ENCODE results near the gene LPP. TPM values are rescaled to one million over a fixed set of nuclear protein-coding genes. Genes with fewer than 3 reads are reported as not detected.

The LPP gene
- total RNA-seq, 2 donors from 2014 or later: 170 to 246 TPM

DNA sequence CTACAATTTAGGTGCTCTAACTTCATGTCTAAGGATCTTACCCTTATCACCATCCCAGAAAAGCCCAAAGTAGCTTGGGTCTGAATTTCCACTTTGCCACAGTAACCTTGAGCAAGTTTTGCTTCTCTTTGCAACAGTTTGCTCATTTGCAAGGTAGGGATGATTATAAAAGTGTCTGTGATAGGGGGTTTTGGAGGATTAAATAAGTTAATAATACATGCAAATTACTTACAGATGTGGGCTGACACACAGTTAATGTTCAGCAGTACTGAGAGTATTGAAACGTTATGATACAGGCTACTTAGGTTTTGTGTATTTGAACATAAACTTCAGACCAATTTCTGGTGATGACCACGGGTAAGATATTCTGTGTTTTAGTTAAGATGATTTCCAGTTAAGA is 573.1 kb downstream of the LPP start:
- Histone ChIP-seq H3K27me3 (no peaks in the 10 kb centered on the region), H3K4me1 (no peaks in the 10 kb centered on the region)
- DNase-seq: no peak

GRCh38 chr3:188728371-188728896 is 574.5 kb downstream of the LPP start:
- DNase-seq: no peak
- no peaks in the 10 kb centered on the region for H3K27me3 ChIP-seq
- H3K9me3 ChIP-seq: no peaks in the 10 kb centered on the region
- H3K27ac ChIP-seq: no peak overlapping the region
- H3K9ac ChIP-seq (ENCODE audit: low read depth in 2 of 2, low read length in 2 of 2): no peak overlapping the region
- TF ChIP-seq, protein P1, sequence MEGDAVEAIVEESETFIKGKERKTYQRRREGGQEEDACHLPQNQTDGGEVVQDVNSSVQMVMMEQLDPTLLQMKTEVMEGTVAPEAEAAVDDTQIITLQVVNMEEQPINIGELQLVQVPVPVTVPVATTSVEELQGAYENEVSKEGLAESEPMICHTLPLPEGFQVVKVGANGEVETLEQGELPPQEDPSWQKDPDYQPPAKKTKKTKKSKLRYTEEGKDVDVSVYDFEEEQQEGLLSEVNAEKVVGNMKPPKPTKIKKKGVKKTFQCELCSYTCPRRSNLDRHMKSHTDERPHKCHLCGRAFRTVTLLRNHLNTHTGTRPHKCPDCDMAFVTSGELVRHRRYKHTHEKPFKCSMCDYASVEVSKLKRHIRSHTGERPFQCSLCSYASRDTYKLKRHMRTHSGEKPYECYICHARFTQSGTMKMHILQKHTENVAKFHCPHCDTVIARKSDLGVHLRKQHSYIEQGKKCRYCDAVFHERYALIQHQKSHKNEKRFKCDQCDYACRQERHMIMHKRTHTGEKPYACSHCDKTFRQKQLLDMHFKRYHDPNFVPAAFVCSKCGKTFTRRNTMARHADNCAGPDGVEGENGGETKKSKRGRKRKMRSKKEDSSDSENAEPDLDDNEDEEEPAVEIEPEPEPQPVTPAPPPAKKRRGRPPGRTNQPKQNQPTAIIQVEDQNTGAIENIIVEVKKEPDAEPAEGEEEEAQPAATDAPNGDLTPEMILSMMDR (IDR thresholded peaks at IDR 0.05): no peak
- no peaks in the 10 kb centered on the region for H3K4me1 ChIP-seq
- intact Hi-C loops (cut with DNase I): no loop called here
- no peak overlapping the region for H3K4me3 ChIP-seq
- H3K36me3 ChIP-seq: no peaks in the 10 kb centered on the region

More for the DNA sequence above, 573.1 kb downstream of the LPP start:
- Histone ChIP-seq H3K9ac (ENCODE audit: low read depth in 2 of 2, low read length in 2 of 2) (no peak overlapping the region), H3K36me3 (no peaks in the 10 kb centered on the region), H3K9me3 (no peaks in the 10 kb centered on the region), H3K4me3 (no peak overlapping the region), H3K27ac (no peak overlapping the region)
- TF ChIP-seq, protein P1 (IDR thresholded peaks at IDR 0.05): no peak
- intact Hi-C loops (cut with DNase I): no loop called here

- Histone ChIP-seq H3K27ac (no peak overlapping the region), H3K27me3 (no peaks in the 10 kb centered on the region), H3K36me3 (no peaks in the 10 kb centered on the region), H3K9me3 (no peaks in the 10 kb centered on the region), H3K9ac (ENCODE audit: low read depth in 2 of 2, low read length in 2 of 2) (no peak overlapping the region), H3K4me1 (no peaks in the 10 kb centered on the region), H3K4me3 (no peak overlapping the region)
- DNase-seq: no peak
- TF ChIP-seq, protein P1 (IDR thresholded peaks at IDR 0.05): no peak
- intact Hi-C loops (cut with DNase I): no loop called here
These were observed 575.5 kb downstream of the LPP start for GRCh38 chr3:188729422-188729821.

DNA sequence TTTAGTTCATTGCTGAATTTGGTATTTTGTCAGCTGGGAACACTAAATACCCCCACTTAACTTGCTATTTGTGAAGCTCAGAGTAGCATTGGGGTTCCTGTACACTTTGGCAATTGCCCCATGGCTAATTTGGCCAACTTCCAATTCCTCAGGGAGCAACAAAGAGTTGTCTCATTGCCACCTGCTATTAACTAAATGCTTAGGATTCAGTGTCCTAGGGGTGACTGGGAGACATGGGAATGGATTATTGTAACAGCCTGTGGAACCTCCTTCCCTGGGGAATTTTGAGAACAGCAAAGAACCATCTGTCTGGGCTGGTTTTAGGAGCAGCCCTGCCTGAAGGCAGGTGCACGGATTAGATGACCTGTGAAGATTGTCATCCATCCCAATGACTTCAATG is 580.4 kb downstream of the LPP start:
- Histone ChIP-seq H3K9me3 (no peaks in the 10 kb centered on the region), H3K36me3 (no peaks in the 10 kb centered on the region), H3K27me3 (no peaks in the 10 kb centered on the region), H3K4me1 (no peaks in the 10 kb centered on the region), H3K4me3 (no peak overlapping the region), H3K27ac (no peak overlapping the region), H3K9ac (ENCODE audit: low read depth in 2 of 2, low read length in 2 of 2) (no peak overlapping the region)
- peak; percentile 21 for DNase-seq
- intact Hi-C loops (cut with DNase I): no loop called here
- TF ChIP-seq, protein P1 (IDR thresholded peaks at IDR 0.05): no peak

- Histone ChIP-seq H3K4me1 (no peaks in the 10 kb centered on the region), H3K36me3 (no peaks in the 10 kb centered on the region), H3K27me3 (no peaks in the 10 kb centered on the region), H3K27ac (no peak overlapping the region), H3K9me3 (no peaks in the 10 kb centered on the region), H3K9ac (ENCODE audit: low read depth in 2 of 2, low read length in 2 of 2) (no peak overlapping the region), H3K4me3 (no peak overlapping the region)
- intact Hi-C loops (cut with DNase I): no loop called here
- TF ChIP-seq, protein P1 (IDR thresholded peaks at IDR 0.05): no peak
- no peak for DNase-seq
These were observed 585.6 kb downstream of the LPP start for GRCh38 chr3:188739511-188739910.

Data from colonic mucosa (tissue), 4 donors.